ENCODE data around the gene ASB11.
"Not testable (repeated sequence)": the region's sequence is repeated elsewhere in the genome, so short reads cannot be mapped to it uniquely, and the experiment has no call there.

ASB11 gene

DNA sequence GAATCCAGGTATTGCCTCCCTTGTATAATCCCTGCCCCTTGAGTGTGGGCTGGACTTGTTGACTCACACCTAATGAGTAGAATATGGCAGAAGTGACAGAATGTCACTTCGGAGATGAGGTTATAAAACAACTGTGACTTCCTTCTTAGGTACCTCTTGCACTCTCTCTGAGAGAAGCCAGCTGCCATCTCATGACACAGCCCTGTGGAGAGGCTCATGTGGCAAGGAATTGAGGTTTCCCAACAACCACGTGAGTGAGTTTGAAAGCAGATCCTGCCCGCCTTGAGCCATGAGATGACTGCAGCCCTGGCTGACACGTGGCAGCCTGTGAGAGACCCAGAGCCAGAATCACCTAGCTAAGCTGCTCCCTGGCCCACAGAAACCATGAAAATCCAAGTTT, 13.5 kb downstream of the ASB11 start:
- DNase-seq, result no peak

DNA sequence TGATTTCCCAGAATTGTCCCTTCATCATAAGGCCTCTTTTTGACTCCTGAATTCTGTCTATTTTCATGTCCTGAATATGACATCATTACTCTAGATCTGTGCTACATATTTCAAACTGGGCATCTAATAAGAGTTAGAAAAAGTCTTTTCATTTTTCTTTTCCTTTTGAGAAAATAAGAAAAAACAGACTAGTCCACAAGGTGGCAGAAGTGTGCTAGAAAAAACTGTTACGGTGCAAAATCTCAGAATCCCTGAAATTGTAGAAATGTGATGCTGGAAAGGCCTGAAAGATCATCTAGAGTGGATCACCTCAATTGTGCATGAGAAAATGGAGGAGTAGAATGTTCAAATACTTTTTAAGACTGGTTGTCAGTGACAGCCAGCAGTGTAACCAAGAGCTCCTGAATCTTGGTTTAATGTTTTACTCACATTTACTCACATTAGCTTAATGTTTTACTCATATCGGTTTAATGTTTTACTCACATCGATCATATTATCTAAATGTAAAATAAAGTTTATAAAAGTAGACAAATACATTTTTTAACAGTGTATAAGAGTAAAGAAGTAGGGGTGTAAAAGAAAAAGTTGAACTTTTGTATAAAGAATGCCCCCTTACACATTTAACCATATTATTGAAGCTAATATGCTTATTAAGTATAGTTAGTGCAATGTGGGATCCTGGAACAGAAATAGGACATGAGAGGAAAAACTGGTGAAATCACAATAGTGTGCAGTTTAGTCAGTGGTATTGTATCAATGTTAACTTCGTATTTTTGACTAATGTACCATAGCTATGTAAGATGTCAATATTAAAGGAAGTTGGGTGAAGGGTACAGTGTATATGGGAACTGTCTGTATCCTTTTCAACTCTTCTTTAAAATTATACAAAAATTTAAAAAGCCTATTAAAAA, 15.2 kb downstream of the ASB11 start:
- DNase-seq, result no peak

DNA sequence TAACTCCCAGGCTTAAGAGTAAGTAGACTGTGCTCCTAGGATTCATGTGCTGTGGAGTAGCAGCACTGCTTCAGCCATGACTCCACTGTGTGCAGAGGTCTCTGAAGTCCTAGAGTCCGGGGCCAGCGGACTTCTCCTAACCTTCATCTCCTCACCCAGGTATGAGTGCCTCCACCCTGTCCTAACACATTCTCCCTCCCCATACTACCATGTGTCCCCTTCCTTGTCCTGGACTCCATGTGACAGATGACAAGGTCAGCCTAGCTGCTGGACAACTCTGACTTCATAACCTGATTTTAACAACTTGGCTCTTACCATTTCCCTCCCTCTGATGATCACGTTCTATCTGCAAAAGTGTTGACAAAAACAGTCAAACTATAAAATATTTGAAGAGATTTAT, 16.7 kb downstream of the ASB11 start:
- no peak for DNase-seq

DNA sequence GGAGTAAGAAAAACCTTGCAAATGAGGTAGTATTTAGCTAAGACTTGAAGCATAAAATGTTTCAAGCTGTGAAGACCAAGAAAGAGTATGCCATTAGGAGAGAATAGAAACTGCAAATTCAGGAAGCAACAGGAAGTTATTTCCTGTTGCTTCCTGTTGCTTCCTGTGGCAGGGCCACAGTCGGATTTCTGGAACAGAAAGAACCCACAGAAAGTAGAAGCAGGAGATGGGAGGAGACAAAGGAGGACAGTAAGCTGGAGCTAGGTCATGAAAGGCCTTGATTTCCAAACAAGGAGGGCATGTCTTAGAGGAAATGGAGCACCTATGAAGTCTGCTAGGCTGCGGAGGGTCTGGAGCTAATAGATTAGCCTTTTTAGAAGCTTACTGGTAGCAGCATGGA, 17.2 kb downstream of the ASB11 start:
- no peak for DNase-seq

DNA sequence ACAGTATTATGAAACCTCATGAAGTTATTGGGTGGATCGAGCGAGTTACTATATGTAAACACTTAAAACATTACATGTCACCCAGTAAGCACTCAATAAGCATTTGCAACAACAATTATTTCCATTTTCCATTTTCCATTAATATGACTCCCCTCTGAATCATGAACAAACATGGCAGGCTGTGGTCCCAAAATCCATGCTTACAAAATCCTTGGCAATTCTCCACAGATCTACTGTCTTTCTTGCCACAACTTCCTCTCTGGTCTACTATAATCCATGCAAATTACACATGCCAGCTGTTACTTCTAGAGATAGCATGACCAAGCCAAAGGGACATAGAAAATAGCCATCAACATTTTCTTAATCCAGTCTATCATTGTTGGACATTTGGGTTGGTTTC, 22.0 kb downstream of the ASB11 start:
- no peak for DNase-seq

DNA sequence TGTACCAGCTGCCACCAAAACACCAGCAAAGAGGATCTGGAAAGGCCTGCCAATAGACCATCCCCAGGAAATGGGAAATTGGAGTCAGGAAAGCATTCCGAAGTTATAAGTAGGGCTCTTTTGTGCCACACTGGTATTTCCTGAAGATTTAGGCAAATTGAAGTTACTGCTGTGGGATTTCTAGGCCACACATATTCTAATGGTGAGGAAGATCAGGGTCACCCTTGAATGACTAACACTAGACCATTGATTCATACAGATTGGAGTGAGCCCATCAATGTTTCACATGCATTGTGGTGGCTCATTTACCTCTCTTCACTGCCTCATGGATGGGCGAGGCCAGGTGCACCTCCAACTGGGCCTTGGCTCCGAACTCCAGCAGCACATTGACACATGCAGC, 22.6 kb downstream of the ASB11 start:
- DNase-seq, result no peak

DNA sequence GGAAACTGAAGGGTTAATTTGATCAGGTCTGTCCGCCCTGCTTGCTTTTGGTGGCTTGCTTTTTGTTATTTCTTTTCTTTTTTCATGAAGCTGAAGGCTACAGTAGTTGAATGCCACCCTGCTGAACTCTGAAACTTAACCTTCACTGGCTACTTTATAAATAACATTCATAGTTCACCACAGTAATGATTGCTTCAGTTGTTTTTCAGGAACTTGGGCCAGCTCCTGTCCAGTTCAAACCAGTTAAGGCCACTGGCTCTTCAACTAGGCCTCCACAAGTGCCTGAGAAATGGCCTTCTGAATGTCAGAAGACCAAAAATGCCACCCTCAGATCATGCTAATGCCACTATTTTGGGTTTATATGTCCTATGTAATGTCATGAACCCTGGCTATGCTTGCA, 37.8 kb downstream of the ASB11 start:
- no peak for DNase-seq

DNA sequence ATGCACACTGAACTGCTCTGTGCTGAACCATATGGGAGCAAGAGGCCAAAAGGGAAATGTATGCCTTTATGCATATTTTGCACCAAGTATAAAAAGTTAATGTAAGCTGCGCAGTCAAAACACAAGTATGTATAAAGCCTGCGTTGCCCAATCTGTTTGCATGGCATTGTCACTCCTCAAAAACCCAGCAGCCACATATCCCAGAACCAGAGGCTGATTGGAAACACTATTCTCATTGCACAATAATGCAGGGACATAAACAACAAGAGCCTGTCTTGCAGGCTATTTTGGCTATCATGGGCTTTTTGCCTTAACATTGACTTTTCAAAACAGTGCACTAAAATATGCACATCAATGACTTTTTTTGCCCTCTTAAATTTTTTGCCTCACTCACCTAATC, 40.5 kb downstream of the ASB11 start:
- DNase-seq, result no peak

DNA sequence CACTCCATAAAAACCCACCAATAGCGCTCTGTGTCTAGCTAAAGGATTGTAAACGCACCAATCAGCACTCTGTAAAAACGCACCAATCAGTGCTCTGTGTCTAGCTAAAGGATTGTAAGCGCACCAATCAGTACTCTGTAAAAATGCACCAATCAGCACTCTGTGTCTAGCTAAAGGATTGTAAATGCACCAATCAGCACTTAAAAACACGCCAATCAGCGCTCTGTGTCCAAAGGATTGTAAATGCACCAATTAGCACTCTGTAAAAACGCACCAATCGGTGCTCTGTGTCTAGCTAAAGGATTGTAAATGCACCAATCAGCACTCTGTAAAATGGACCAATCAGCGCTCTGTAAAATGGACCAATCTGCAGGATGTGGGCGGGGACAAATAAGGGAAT, 42.2 kb downstream of the ASB11 start:
- not testable (repeated sequence) for DNase-seq

DNA sequence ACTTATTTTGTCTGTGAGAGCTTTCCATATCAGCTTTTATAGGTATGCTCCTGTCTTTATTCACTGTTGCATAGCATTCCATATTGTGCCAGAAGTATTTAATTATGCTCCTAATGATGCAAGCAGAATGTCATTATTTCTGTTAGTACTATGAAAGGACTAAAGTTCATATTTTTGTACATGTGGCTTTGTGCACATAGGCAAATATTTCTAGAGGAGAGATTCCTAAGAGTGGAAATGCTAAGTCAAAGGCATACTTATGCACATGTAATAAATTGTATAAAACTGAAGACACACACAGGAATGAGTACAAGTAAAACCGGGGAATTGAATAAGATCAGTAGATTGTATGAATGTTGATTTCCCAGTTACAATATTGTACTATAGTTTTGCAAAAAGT, 43.7 kb downstream of the ASB11 start:
- no peak for DNase-seq

DNA sequence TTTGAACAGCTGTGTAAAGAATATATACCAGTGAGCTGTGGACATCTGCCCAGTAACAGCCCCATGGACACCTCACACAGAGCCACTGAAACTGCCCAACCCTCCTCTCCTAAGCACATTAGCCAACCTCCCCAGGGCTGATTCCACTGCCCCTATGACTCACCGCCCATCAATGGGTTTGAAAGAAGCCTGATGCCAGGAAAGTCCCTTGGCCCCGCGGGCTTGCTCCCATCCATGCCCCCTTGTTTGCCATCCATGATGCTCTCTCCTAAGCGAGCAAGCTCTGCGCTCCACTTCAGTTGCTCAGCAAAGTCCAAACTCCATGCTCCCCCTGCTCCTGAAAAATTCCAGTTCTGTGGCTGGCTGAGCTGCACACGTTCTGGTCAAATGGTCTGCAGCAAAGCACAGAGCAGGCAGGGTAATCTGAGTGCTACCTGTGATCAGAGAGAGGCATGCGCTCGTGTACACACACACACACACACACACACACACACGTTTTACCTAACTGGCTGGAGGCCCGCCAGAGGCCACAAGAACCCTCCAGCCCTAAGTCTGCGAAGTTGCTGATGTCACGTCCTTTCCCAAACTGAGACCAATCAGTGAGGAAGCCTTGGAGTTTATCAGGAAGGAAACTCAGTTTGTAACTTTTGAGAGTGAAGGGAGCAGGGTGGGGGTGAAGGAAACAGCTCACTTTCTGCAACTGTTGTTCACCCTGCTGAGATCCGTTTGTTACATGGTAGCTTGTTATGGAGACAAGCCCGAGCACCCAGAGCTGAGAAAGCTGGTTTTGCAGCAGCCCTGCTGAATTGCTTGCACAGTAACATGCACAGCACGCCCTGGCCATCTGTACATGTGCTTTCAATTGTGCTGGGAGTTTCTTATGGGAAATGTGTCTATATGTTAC, 45.6 kb downstream of the ASB11 start, which contains the start of gene ASB9:
Gene ASB9, minus strand, starts transcription at position 466 of the 904 bp plus-strand sequence. Its CDS starts 209 bp downstream, at position 257.
- DNase-seq, result no peak

DNA sequence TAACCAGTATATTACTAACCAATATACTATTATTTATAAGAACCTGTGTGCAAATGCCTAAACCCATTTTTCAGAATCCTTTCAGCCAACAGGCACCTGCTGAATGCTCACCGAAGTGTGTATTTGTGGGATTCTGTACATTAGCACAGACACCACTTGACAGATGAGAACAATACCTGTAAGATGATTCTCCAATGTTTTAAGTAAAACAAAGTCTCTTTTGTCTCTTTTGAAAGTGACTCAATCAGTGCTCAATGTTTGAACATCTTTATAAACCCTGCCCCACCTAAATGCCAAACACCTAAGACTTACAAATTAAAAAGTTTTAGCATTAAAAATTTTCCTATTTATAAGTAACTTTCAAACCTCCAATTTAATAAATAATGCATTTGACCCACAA, 46.3 kb downstream of the ASB11 start:
- DNase-seq, result no peak

DNA sequence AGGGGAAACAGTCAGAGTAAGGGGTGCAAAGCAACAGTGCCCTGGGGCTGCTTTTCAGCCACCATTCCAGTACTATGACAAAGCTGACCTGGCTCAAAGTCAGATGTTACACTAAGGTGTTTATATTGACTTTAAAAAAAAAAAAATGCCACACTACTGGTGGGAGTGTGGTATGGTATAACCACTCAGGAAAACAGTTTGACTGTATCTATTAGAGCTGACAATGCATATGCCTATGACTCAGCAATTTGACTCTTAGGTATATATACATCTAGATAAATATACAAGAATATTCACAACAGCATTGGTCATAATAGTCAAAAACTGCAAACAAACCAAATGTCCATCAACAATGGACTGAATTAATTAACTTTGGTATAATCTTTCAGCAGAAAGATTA, 60.6 kb downstream of the ASB11 start:
- DNase-seq, result no peak

DNA sequence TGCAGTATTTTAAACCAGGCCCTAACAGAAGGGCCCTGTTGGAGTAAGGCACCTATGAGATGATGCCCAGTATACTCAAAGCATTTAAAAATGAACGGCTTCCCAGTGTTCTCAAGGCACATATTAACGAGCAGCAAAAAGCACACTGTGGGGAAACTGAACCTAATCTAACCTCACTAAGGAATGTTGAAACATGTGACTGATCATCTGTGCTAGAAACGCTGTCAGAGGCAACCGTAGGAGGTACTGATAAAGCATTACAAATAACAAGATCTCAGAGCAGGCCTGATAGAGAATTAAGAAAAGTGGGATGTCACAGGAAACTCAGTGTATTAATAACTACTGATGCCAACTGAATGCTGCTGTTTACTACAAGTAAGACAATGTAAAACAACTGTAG, 69.5 kb downstream of the ASB11 start:
- no peak for DNase-seq

DNA sequence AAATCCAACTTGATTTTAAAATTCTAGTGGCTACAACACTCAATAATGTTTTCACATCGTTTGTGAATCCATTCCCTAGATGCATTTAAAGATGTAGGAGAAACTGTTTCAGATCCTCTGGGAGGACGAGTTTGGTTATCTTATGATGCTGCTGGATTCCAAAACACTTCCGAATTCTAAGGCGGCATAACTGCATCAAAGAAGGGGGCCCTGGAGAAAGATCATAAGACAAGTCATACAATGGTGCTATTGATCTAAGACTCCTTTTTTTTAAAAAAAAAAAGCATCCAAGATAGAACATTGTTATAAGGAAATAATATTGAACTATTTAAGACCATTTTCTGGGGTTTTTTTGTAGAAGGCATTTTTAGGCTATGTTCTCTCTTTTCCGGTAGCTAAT, 71.0 kb downstream of the ASB11 start:
- DNase-seq, result no peak

DNA sequence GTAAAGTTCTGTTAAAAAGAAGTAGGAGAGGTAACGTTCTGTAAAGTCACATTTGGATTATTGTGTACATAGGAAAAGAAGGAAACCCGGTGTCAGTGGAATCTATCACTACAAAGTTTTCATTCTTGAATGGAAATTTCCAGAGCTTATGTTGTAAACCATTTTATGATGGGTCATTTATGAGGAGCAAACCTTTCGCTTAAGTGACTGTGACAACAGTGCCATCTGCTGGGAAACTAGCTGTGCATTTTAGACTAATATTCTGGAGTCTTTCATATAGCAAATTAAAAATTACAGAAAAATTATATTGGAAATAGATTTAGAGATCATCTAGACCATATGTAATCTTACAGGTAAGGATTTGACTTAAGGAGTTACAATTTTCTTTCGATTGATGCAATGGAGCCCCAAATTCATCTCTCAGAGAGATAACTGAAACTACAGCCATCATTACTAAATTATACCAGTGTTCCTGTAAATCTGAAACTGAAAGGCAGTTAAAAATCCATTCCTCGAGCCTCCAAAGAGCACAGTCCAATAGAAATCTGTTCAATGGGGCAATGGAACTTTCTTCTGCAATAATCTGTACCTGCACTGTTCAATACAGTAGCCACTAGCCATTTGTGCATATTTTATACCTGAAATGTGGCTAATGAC, 72.4 kb downstream of the ASB11 start:
- peak; percentile 25 for DNase-seq

DNA sequence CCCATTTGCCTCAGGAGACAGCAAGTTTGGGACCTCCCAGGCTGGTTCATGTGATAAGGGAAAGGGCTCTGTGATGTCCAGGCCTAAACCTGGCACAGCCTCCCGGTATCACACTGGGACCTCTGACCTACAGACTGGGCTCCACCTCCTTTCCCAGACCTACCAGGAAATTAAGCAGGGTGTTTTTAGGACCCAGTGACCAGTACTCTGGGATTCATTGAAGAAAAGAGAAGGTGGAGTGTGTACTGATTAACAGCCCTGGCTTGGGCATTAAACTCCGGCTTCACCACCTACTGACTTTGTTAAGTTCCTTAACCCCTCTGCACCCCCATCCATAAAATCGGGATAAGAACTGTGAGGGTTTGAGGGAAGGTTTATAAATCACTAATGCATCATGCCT, 74.1 kb downstream of the ASB11 start:
- no peak for DNase-seq

DNA sequence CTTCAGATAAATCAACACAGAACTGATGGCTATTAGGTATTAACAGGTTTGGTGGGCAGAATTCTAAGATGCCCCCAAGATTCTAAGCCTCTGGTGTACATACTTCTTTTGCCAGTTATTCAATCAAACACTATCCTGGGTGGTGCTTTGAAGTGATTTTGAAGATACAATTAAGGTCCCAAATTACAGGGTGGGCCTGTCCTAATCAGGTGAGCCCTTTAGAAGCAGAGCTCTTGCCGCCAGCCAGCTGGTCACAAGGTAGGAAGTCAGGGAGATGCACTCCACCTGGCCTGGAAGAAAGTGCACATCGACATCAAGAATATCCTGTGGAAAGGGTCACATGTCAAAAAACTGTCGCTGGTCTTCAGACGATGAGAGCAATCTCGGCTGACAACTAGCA, 75.0 kb downstream of the ASB11 start:
- no peak for DNase-seq

DNA sequence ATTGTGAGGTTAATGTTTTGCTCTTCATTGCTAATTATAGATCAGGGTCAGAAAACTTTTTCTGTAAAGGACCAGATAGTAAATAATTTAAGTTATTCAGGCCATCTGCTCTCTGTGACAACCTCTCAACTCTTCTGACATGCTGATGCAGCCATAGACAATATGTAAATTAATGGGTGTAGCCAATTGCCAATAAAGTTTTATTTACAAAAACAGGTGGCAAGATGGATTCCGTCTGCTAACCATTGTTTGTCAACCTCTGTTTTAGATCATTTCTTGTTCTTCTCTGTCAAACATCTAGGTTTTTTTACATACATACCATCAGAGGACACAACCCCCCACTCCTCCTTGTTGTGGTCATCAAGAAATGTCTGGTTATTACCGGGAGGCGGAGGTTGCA, 79.3 kb downstream of the ASB11 start:
- DNase-seq, result no peak

DNA sequence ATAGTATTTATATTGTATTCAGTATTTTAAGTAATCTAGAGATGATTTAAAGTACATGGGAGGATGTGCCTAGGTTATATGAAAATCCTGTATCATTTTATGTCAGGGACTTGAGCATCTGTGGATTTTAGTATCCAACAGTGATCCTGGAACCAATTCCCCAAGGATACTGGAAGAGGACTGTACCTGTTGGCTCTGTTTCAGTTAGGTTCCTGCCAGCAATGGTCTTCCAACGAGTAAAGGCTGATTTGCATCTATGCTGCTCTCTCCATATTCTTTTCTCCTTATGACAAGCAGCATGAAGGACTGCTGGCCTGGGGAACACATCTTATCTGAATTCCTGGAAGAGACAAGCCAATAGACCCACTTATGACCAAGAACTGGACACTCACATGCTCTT, 80.4 kb downstream of the ASB11 start:
- no peak for DNase-seq

DNA sequence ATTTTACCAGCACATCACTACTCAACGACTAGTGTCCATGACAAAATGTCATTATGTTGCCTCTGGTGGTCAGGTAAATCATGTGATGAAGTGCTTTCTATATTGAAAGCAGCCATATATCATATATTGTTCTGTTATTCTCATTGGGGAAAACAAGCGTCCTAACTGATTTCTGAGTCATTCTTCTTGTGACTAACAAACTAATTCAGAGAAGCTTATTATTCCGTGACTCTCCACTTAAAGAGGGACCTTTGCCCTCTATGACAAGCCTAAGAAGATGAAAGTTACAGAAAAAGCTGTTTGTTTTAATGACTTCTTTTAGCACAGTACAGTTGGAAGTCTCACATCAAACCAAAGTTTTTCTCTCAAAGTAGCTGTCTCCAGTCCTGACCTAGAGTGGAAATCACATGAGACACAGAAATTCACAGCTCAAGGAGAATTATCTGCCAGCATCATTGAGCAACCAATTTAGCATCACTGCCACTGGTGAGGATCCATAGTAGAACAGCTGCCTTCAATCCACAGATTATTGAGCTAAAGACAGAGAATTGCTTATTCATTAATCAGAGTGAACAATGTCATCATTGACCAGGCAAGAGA, 81.9 kb downstream of the ASB11 start:
- DNase-seq, result no peak

Measured in NCI-H1694 (cell line).